SK-N-DZ (cell line): ENCODE data around the gene CHD8. TPM values are rescaled to one million over a fixed set of nuclear protein-coding genes. Genes with fewer than 3 reads are reported as not detected.
"Not testable (repeated sequence)": the region's sequence is repeated elsewhere in the genome, so short reads cannot be mapped to it uniquely, and the experiment has no call there.

Experiments used
- DNase-seq: peaks from one replicate; pipeline ENCODE4 v3.0.0-alpha.2; 2015; ENCODE audit warnings: low spot score
- polyA plus RNA-seq, 2 experiments: library from polyadenylated mRNA; depleted of rRNA; stranded (reverse); fragments of >200 nt; gene quantifications; 2 replicates each; pipeline ENCODE4 v1.2.3, GENCODE V29; 2014

Gene CHD8
- polyA plus RNA-seq (2014; cell fraction: cytosol; rRNA removed), result 30.9 and 31.2 TPM in 2 replicates
- polyA plus RNA-seq (2014; cell fraction: nucleus; rRNA removed), result 45.7 and 70.5 TPM in 2 replicates

GRCh38 chr14:21455912-21456667 is at the start of gene CHD8:
Gene CHD8, minus strand, starts transcription at chr14:21456123. Its CDS starts 24,480 bp downstream, at chr14:21431643.
- peak; percentile 100 for DNase-seq

GRCh38 chr14:21505012-21505553 is 49.2 kb upstream of the CHD8 start:
- no peak for DNase-seq

GRCh38 chr14:21503376-21503775 is 47.5 kb upstream of the CHD8 start:
- no peak for DNase-seq

DNA sequence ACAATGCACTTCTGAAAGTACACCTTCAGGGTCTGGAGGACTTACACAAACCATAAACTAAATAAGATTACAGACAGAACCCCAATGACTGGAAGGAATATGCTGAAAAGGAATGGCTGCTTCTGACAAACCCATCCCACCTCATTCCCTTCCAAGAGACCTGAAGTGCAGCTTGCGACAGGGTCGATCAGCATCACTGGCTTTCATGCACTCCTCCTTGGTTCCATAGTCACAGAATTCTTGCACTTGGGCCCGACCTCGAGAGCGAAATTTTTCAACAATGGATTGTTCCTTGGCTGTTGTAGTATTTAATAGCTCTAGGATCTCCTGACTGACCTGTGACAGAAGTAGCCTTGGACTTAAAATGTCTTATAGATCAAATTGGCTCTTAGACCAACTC is 45.6 kb upstream of the CHD8 start:
- no peak for DNase-seq

DNA sequence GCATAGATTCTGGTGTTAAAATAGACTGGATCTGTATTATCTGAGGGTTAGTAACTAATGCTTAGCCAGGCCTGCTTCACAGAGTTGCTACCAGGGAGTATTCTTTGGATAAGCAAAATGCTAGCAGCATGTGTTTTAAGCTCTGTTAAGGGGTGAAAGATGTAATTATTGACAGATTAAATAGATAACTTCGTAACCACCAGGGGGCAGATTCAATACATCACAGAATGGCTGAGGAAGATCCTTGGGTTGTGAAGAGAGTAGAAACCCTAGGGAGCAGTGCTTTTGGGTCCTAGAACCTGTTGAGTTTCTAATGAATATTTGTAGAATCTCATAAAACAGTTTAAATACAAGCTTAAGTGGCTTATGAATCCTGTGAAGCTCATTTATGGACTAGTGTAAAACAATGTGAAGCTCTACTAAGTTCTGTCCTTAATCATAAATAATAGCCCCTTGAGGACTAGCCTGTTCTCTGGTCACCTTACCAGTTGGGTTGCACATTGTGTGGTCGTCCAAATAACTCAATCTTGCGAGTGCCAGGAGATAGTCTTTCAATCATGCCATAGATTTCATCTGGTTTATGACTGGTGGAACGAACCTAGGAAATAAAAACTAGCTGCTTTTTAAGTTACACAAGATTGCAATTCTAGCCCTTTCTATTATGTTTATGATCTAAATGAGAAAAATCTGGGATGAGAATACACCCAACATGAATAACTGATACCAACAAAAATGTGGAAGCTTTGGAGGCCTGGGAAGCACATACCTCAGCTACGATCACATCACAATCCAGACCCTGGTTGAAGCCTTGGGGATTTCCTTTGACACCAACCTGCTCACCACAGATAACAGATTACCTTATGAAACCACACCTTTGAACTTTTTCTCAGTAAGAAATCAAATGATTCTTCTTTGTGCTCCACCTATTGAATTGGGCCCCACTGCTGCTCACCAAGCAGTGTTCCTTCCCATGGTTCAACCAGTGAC is 42.9 kb upstream of the CHD8 start:
- peak; percentile 32 for DNase-seq

- no peak for DNase-seq
These were observed 40.5 kb upstream of the CHD8 start for GRCh38 chr14:21496453-21496852.

DNA sequence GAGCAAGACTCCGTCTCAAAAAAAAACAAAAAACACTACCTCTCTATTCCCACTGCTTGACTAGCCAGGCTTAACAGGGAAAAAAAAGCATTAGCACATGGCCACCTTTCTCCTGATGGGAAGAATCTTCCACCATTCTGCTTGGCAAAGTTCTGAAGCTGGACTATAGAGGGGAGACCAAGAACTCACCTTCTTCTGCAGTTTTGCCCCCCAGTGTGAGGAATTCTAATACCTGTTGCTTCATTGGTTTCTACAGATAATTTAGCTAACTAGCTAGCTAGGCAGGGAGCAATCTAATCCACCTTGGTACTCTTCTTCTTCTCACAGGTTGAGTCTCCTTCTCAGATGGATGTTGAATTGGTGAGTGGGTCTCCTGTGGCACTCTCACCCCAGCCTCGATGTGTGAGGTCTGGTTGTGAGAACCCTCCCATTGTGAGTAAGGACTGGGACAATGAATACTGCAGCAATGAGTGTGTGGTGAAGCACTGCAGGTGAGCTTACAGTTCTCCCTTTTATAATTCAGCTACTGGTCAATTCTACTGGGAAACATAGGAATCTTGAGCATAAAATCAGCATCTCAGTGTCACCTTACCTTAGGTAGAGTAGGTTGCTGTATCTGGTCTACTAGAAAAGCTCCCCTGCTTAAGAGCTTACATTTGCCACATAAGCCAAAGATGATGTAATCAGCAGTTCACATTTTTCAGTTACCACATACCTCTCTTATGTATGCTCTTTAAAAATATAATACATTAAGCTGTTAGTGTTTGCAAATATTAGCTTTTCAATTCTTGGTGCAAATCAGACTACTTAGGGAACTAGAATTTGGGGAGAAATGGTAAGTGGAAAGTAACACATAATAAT is 39.2 kb upstream of the CHD8 start:
- DNase-seq, result no peak

DNA sequence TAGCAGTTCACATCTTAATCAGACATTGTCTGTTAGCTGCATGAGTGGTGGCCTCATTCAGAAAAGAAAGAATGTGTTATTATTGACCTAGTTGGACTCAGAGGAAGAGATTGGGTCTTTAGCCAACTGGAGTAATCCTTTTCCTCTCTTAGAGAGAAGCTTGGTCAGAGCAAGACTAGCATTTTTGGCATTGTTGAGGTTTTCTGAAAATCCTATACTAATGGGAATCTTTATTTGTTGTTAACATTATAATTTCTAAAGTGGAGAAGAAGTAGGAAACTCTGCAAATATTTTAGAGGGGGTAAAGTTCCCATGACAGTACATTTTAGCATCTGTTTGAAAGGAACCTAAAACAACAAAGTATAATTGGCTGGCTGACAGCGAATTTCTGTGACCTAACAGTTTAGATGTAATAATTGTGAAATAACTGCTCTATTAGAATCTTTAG is 30.7 kb upstream of the CHD8 start:
- no peak for DNase-seq

DNA sequence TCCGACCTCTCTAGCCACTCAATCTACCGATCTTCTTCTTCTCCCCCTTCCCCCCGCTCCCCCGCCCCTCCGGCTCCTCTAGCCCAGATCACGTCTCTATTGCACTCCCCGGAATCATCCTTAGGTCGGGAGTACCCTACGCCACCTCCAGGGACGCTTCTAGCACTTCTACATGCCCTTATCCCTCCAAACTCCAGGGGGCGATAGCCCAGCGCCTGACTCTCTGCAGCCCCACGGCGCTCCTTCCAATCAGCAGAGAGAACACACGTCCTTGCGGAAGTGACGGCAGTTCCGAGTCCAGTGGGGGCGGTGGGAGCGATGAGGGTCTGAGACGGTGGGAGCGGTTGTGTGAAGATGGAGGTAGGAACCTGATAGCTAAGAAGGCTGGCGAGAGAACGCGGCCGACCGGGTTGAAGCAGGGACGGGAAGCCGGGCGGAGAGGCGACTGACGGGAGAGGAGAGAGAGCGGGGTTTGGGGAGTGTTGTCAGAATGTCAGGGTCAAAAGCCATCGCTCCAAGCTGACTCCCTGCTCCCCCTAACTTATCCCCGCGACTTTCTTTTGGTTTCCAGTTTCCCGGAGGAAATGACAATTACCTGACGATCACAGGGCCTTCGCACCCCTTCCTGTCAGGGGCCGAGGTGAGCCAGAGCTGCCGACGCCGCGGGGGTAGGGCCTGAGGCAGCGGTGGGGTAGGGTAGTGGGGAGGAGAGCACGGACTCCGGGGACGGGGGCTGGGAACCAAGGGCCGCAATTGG is 21.2 kb upstream of the CHD8 start, which contains the start of the genes RAB2B and TOX4:
Gene RAB2B, minus strand, starts transcription at position 35 of the 757 bp plus-strand sequence. CDS start 87 bp downstream, outside the sequence.
Gene TOX4, plus strand, starts transcription at position 271 of the 757 bp plus-strand sequence. Its CDS starts 84 bp downstream, at position 355.
- DNase-seq, result peak; percentile 99

DNA sequence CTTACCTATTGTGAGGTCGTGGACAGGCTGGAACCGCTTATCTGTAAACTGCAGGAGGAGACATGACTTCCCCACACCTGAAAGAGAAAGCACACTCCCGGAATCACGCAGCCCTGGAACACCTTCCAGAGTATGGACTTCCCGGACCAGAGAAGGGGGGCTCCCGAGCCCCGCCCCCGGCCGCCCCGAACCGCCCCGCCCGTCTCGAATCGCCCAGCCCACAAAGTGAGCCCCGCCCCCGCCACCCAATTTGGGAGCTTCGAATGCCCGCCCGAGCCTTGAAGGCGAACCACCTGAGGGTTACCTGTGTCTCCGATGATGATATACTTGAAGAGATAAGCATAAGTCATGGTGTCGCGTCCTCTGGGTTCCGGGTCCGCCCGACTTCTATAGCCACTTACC is 20.6 kb upstream of the CHD8 start:
- no peak for DNase-seq

- no peak for DNase-seq
These were observed 20.0 kb upstream of the CHD8 start for GRCh38 chr14:21475767-21476522.

DNA sequence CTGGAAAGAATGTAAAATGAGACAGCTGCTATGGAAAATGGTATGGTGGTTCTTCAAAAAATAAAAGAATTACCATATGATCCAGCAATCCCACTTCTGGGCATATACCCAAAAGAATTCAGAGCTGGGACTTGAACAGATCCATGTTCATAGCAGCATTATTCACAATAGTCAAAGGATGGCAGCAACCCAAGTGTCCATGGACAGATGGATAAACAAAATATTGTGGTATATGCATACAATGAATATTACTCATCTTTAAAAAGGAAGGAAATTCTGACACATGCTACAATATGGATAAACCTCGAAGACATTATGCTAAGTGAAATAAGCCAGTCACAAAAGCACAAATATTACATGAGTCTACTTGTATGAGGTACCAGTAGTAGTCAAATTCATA is 11.7 kb upstream of the CHD8 start:
- DNase-seq, result no peak

- DNase-seq, result no peak
These were observed 371 bp downstream of the CHD8 start for GRCh38 chr14:21455592-21455911.

DNA sequence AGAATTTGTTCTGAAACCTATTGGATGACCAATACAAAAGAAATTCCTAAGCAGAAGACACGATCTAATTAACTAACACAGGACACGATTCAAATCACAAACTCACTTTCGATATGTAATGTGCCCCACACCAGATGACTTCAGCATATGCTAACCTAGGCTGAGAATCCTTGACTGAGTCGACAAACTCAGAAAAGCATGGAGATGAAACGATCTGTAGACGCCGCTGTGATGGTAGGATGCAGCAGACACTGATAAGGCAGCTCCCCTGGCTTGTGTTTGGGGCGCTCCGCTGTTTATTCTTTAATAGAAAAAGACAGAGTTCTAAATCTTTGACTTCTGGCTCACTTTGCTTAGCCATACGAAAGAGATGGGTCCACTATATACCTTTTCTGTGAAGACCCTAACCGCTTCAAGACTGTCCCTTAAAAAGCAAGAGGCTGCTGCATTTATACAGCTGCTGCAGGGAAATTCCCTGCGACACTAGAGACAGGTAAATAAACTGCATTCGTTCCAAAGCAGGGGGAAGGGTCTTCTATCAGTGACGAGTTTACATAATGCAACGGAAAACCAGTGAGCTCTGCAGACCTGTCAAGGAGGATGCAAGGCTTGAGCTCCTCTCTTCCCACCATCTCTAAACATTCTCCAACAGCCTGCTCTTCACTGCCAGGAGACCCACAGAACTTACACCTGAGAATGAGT is 929 bp downstream of the CHD8 start:
- DNase-seq, result peak; percentile 10

GRCh38 chr14:21449899-21450216 is 6.1 kb downstream of the CHD8 start:
- no peak for DNase-seq

GRCh38 chr14:21442657-21443056 is 13.3 kb downstream of the CHD8 start:
- not testable (repeated sequence) for DNase-seq

DNA sequence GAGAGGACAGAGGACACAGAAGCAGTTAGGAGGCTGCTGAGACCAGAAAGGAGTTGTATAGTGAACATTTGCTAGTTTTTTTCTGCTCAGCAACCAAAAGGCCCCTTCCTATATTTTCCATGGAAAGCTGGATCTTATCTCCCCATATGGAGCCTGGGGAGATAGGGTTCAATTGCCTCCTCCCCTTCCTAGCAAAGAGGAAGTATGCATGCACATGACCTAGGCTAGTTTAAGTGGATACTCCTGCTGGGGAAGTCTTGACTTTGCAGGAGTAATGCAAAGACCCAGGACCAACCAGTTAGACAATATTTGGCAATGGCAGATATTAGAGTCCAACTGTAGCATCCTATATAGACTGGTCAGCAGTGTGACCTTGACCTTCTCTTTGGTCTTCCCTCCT is 15.1 kb downstream of the CHD8 start:
- no peak for DNase-seq

GRCh38 chr14:21437063-21437901 is 18.6 kb downstream of the CHD8 start:
- peak; percentile 98 for DNase-seq
